ENCODE results near the gene TSC22D1.

Gene TSC22D1

DNA sequence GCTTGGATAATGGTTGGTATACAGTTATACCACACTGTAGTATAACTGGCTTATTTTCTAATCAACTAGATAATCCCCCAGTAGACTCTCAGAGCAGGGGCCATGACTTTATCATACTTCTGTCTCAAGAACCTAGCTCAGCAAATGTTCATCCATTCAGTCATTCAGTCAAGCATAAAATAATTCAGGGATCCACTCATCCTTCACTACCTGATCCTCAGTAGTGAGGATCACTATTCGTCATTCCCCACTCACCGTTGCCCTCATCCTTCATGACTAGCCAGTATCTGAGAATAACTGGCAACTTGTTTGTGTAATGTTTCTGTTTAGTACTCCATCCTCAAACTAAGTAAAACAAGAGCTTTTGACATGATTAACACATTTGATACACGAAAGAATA, 77.6 kb downstream of the TSC22D1 start:
- no peak overlapping the region for H3K4ac ChIP-seq (ENCODE audit: low read length)
- H3K27ac ChIP-seq (replicated peaks; ENCODE audit: low read length) = no peak overlapping the region
- no peak overlapping the region for H3K18ac ChIP-seq (ENCODE audit: low read length)
- no peak overlapping the region for H4K8ac ChIP-seq (ENCODE audit: low read depth, low read length)
- no peak overlapping the region for H2BK5ac ChIP-seq (ENCODE audit: low read length)
- no peak overlapping the region for H2BK12ac ChIP-seq (ENCODE audit: low read length)
- no peak overlapping the region for H3K9ac ChIP-seq (ENCODE audit: low read depth, low read length, poor library complexity)
- no peak for DNase-seq (ENCODE audit: low spot score)
- no peak overlapping the region for H4K91ac ChIP-seq (ENCODE audit: low read depth, low read length, poor library complexity)
- H2AFZ ChIP-seq (ENCODE audit: low read length) = no peak overlapping the region
- no peak overlapping the region for H3K23ac ChIP-seq (ENCODE audit: low read depth, low read length, poor library complexity)
- H3K4me2 ChIP-seq (ENCODE audit: insufficient read depth, low read length, poor library complexity, severe bottlenecking) = no peak overlapping the region
- peaks cover 0 to 2% of the 10 kb centered on the region in 2 donors for H3K36me3 ChIP-seq (replicated peaks in 1 of 2; ENCODE audit: control insufficient read depth in 2 of 2, insufficient read depth in 2 of 2, low read length in 2 of 2)
- H2BK15ac ChIP-seq (ENCODE audit: low read length) = no peak overlapping the region
- H3K27me3 ChIP-seq (ENCODE audit: control insufficient read depth in 3 of 3, insufficient read depth in 3 of 3, low read depth in 1 of 3, low read length in 3 of 3) = no peaks in the 10 kb centered on the region
- H3K4me1 ChIP-seq (ENCODE audit: control insufficient read depth in 2 of 2, insufficient read depth in 1 of 2, low read depth in 1 of 2, low read length in 2 of 2) = peaks cover 0 to under 1% of the 10 kb centered on the region in 2 donors
- no peak overlapping the region for H3K4me3 ChIP-seq (ENCODE audit: low read length in 2 of 2)
- H2BK120ac ChIP-seq (ENCODE audit: low read depth, low read length) = no peak overlapping the region
- H3K9me3 ChIP-seq (replicated peaks in 1 of 2; ENCODE audit: control insufficient read depth in 2 of 2, insufficient read depth in 1 of 2, low read depth in 1 of 2, low read length in 2 of 2) = no peaks in the 10 kb centered on the region
- WGBS, 2 donors (ENCODE audit: extremely low coverage in 2 of 2, insufficient read length in 2 of 2, insufficient replicate concordance in 1 of 2) = no CpG with 5 or more reads among the region's 3 CpGs
- no peak overlapping the region for H3K14ac ChIP-seq (ENCODE audit: low read length)
- H3K79me1 ChIP-seq (ENCODE audit: low read depth, low read length) = no peaks in the 10 kb centered on the region
- H2AK5ac ChIP-seq (ENCODE audit: low read depth, low read length) = no peak overlapping the region

DNA sequence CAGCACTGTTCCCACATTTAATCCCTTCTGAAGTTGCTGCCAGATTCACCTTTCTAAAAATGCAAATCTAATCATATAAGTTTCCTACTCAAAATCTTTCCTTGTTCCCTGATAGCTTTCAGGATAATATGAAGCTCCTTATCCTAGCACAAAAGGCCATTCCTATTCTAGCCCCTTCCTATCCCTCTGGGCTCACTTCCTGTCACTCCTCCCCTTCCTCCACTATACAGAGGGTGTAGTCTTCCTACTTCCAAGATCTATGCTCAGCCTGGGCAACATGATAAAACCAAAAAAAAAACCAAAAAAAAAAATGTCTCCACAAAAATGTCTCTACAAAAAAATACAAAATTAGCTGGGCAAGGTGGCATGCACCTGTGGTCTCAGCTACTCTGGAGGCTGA, 78.3 kb downstream of the TSC22D1 start:
- H2AK5ac ChIP-seq (ENCODE audit: low read depth, low read length) = no peak overlapping the region
- H3K4me1 ChIP-seq (ENCODE audit: control insufficient read depth in 2 of 2, insufficient read depth in 1 of 2, low read depth in 1 of 2, low read length in 2 of 2) = peaks cover 5 to 6% of the 10 kb centered on the region in 2 donors
- no peak overlapping the region for H3K14ac ChIP-seq (ENCODE audit: low read length)
- H4K91ac ChIP-seq (ENCODE audit: low read depth, low read length, poor library complexity) = no peak overlapping the region
- no peak overlapping the region for H3K4me3 ChIP-seq (ENCODE audit: low read length in 2 of 2)
- H3K79me1 ChIP-seq (ENCODE audit: low read depth, low read length) = no peaks in the 10 kb centered on the region
- H3K4ac ChIP-seq (ENCODE audit: low read length) = no peak overlapping the region
- H3K4me2 ChIP-seq (ENCODE audit: insufficient read depth, low read length, poor library complexity, severe bottlenecking) = no peak overlapping the region
- H3K36me3 ChIP-seq (replicated peaks in 1 of 2; ENCODE audit: control insufficient read depth in 2 of 2, insufficient read depth in 2 of 2, low read length in 2 of 2) = peaks cover 0 to 2% of the 10 kb centered on the region in 2 donors
- H3K9ac ChIP-seq (ENCODE audit: low read depth, low read length, poor library complexity) = no peak overlapping the region
- no peak overlapping the region for H2BK12ac ChIP-seq (ENCODE audit: low read length)
- no peak overlapping the region for H4K8ac ChIP-seq (ENCODE audit: low read depth, low read length)
- no peaks in the 10 kb centered on the region for H3K27me3 ChIP-seq (ENCODE audit: control insufficient read depth in 3 of 3, insufficient read depth in 3 of 3, low read depth in 1 of 3, low read length in 3 of 3)
- no peaks in the 10 kb centered on the region for H3K9me3 ChIP-seq (replicated peaks in 1 of 2; ENCODE audit: control insufficient read depth in 2 of 2, insufficient read depth in 1 of 2, low read depth in 1 of 2, low read length in 2 of 2)
- H2BK5ac ChIP-seq (ENCODE audit: low read length) = no peak overlapping the region
- no peak overlapping the region for H2AFZ ChIP-seq (ENCODE audit: low read length)
- no peak for DNase-seq (ENCODE audit: low spot score)
- H3K18ac ChIP-seq (ENCODE audit: low read length) = no peak overlapping the region
- no peak overlapping the region for H3K23ac ChIP-seq (ENCODE audit: low read depth, low read length, poor library complexity)
- H2BK120ac ChIP-seq (ENCODE audit: low read depth, low read length) = no peak overlapping the region
- H3K27ac ChIP-seq (replicated peaks; ENCODE audit: low read length) = no peak overlapping the region
- H2BK15ac ChIP-seq (ENCODE audit: low read length) = no peak overlapping the region

DNA sequence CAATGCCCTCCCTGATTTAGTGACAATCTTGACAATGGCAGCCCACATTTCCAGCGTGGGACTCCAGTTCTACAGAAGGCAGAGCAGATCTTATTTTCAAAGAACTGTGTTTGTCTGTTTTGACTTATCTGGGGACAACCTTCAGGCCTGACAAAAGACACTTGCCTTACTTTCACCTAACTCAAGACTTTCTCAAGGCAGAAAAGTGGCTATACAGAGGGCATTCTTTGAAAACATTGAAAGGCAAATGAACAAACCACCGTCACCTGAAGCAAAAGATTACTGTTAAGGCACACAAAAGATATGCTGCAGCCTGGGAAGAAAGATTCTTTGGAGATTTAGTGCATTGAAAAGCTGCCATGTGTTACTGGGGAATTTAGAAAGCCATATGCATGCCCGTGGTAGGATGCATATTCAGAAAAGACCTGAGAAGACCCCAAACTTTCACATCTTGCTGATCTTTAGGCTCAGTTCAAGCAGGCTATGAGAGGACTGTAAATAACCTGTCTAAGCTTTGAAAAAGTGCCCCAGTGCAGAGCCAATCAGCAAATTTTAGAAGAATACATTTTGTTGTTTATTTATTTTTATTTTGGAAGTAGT, 82.8 kb downstream of the TSC22D1 start:
- H4K8ac ChIP-seq (ENCODE audit: low read depth, low read length) = no peak overlapping the region
- H3K4me1 ChIP-seq (ENCODE audit: control insufficient read depth in 2 of 2, insufficient read depth in 1 of 2, low read depth in 1 of 2, low read length in 2 of 2) = peaks cover 5 to 6% of the 10 kb centered on the region in 2 donors
- H3K27me3 ChIP-seq (ENCODE audit: control insufficient read depth in 3 of 3, insufficient read depth in 3 of 3, low read depth in 1 of 3, low read length in 3 of 3) = no peaks in the 10 kb centered on the region
- no peak overlapping the region for H2AFZ ChIP-seq (ENCODE audit: low read length)
- WGBS, 2 donors (ENCODE audit: extremely low coverage in 2 of 2, insufficient read length in 2 of 2, insufficient replicate concordance in 1 of 2) = no CpG with 5 or more reads among the region's 3 CpGs
- no peak overlapping the region for H2BK5ac ChIP-seq (ENCODE audit: low read length)
- no peak overlapping the region for H3K14ac ChIP-seq (ENCODE audit: low read length)
- H3K18ac ChIP-seq (ENCODE audit: low read length) = no peak overlapping the region
- no peaks in the 10 kb centered on the region for H3K9me3 ChIP-seq (replicated peaks in 1 of 2; ENCODE audit: control insufficient read depth in 2 of 2, insufficient read depth in 1 of 2, low read depth in 1 of 2, low read length in 2 of 2)
- no peak overlapping the region for H3K23ac ChIP-seq (ENCODE audit: low read depth, low read length, poor library complexity)
- H4K91ac ChIP-seq (ENCODE audit: low read depth, low read length, poor library complexity) = no peak overlapping the region
- no peaks in the 10 kb centered on the region for H3K79me1 ChIP-seq (ENCODE audit: low read depth, low read length)
- no peak overlapping the region for H3K4me3 ChIP-seq (ENCODE audit: low read length in 2 of 2)
- H3K9ac ChIP-seq (ENCODE audit: low read depth, low read length, poor library complexity) = no peak overlapping the region
- no peaks in the 10 kb centered on the region for H3K36me3 ChIP-seq (replicated peaks in 1 of 2; ENCODE audit: control insufficient read depth in 2 of 2, insufficient read depth in 2 of 2, low read length in 2 of 2)
- no peak overlapping the region for H2BK15ac ChIP-seq (ENCODE audit: low read length)
- DNase-seq (ENCODE audit: low spot score) = no peak
- H2BK120ac ChIP-seq (ENCODE audit: low read depth, low read length) = no peak overlapping the region
- no peak overlapping the region for H2BK12ac ChIP-seq (ENCODE audit: low read length)
- no peak overlapping the region for H3K27ac ChIP-seq (replicated peaks; ENCODE audit: low read length)
- no peak overlapping the region for H3K4ac ChIP-seq (ENCODE audit: low read length)
- H2AK5ac ChIP-seq (ENCODE audit: low read depth, low read length) = no peak overlapping the region
- H3K4me2 ChIP-seq (ENCODE audit: insufficient read depth, low read length, poor library complexity, severe bottlenecking) = peak overlapping the region; percentile 2

DNA sequence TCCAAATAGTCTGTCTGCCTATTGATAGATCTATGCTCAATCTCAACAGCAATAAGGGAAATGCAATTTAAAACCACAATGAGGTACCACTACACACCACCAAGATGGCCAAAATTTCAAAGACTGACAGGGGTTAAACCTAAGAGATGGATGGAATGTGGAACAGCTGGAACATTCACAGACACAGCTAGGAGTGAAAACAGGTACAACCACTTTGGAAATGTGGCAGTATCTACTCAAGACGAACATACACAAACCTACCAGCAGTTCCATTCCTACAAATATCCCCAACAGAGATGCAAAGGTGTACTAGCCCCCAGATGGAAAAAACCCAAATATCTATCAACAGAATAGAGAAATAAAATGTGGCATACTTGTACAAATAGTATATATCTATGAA, 86.4 kb downstream of the TSC22D1 start:
- H2BK15ac ChIP-seq (ENCODE audit: low read length) = no peak overlapping the region
- H3K4ac ChIP-seq (ENCODE audit: low read length) = no peak overlapping the region
- no peaks in the 10 kb centered on the region for H3K79me1 ChIP-seq (ENCODE audit: low read depth, low read length)
- no peaks in the 10 kb centered on the region for H3K27me3 ChIP-seq (ENCODE audit: control insufficient read depth in 3 of 3, insufficient read depth in 3 of 3, low read depth in 1 of 3, low read length in 3 of 3)
- H4K91ac ChIP-seq (ENCODE audit: low read depth, low read length, poor library complexity) = no peak overlapping the region
- no peak overlapping the region for H3K18ac ChIP-seq (ENCODE audit: low read length)
- WGBS, 2 donors (ENCODE audit: extremely low coverage in 2 of 2, insufficient read length in 2 of 2, insufficient replicate concordance in 1 of 2) = no CpG with 5 or more reads among the region's 1 CpG
- H2BK12ac ChIP-seq (ENCODE audit: low read length) = no peak overlapping the region
- H3K9ac ChIP-seq (ENCODE audit: low read depth, low read length, poor library complexity) = no peak overlapping the region
- no peak for DNase-seq (ENCODE audit: low spot score)
- H3K4me3 ChIP-seq (ENCODE audit: low read length in 2 of 2) = no peak overlapping the region
- H4K8ac ChIP-seq (ENCODE audit: low read depth, low read length) = no peak overlapping the region
- no peak overlapping the region for H2BK120ac ChIP-seq (ENCODE audit: low read depth, low read length)
- H2BK5ac ChIP-seq (ENCODE audit: low read length) = no peak overlapping the region
- no peak overlapping the region for H2AK5ac ChIP-seq (ENCODE audit: low read depth, low read length)
- no peaks in the 10 kb centered on the region for H3K9me3 ChIP-seq (replicated peaks in 1 of 2; ENCODE audit: control insufficient read depth in 2 of 2, insufficient read depth in 1 of 2, low read depth in 1 of 2, low read length in 2 of 2)
- no peak overlapping the region for H2AFZ ChIP-seq (ENCODE audit: low read length)
- no peak overlapping the region for H3K23ac ChIP-seq (ENCODE audit: low read depth, low read length, poor library complexity)
- H3K14ac ChIP-seq (ENCODE audit: low read length) = no peak overlapping the region
- no peak overlapping the region for H3K4me2 ChIP-seq (ENCODE audit: insufficient read depth, low read length, poor library complexity, severe bottlenecking)
- H3K4me1 ChIP-seq (ENCODE audit: control insufficient read depth in 2 of 2, insufficient read depth in 1 of 2, low read depth in 1 of 2, low read length in 2 of 2) = peaks cover 5 to 6% of the 10 kb centered on the region in 2 donors
- no peaks in the 10 kb centered on the region for H3K36me3 ChIP-seq (replicated peaks in 1 of 2; ENCODE audit: control insufficient read depth in 2 of 2, insufficient read depth in 2 of 2, low read length in 2 of 2)
- no peak overlapping the region for H3K27ac ChIP-seq (replicated peaks; ENCODE audit: low read length)

Data from neuronal stem cell (in vitro differentiated cells).